Naive thymus-derived CD4-positive, alpha-beta T cell (primary cell): ENCODE results near the gene PRPF39. TPM values are rescaled to one million over a fixed set of nuclear protein-coding genes. Genes with fewer than 3 reads are reported as not detected.
"Not testable (repeated sequence)": the region's sequence is repeated elsewhere in the genome, so short reads cannot be mapped to it uniquely, and the experiment has no call there.

Experiments
- ATAC-seq: fragments of 150-1000 bp; cut with Tn5 transposase; 2 replicates; pipeline ENCODE4 v1.10.0; 2021; ENCODE audit warnings: mild to moderate bottlenecking, moderate library complexity
- CTCF ChIA-PET: fragments of 350-600 bp; sonication (Branson Sonifier 250); formaldehyde crosslinking; loops from one replicate; lab custom pipeline; 2021; ENCODE audit warnings: antibody characterized with exemption; lab: Charles Lee
- POLR2A ChIA-PET: fragments of 350-600 bp; sonication (Branson Sonifier 250); formaldehyde crosslinking; loops from one replicate; lab custom pipeline; 2021; ENCODE audit warnings: antibody characterized with exemption, inconsistent platforms; lab: Charles Lee
- DNase-seq, 9 donors: peaks; one replicate each; pipeline versions ENCODE4 v3.0.0 to v3.0.0-alpha.2; 2020 to 2022; ENCODE audit warnings: mixed read lengths in 1 of 9
- H3K27ac ChIP-seq: one replicate; pipeline ENCODE4 v1.7.0; 2013; ENCODE audit warnings: mild to moderate bottlenecking, low read depth, low read length, moderate library complexity
- H3K27me3 ChIP-seq, 2 donors: one replicate each; pipeline ENCODE4 v1.7.0; 2013; ENCODE audit warnings: low read length in 2 of 2, mild to moderate bottlenecking in 2 of 2, moderate library complexity in 2 of 2; ENCODE audit not compliant: control insufficient read depth in 2 of 2, insufficient read depth in 2 of 2
- H3K36me3 ChIP-seq, 3 experiments: 1 replicate in 2 of 3; 2 replicates in 1 of 3; pipeline ENCODE4 v1.7.0; 2013; ENCODE audit warnings: low read length in 3 of 3, mild to moderate bottlenecking in 3 of 3, moderate library complexity in 1 of 3; ENCODE audit not compliant: insufficient read depth in 3 of 3, control insufficient read depth in 2 of 3
- H3K4me1 ChIP-seq, 2 donors: one replicate each; pipeline ENCODE4 v1.7.0; 2013; ENCODE audit warnings: low read length in 2 of 2, mild to moderate bottlenecking in 2 of 2, moderate library complexity in 1 of 2; ENCODE audit not compliant: control insufficient read depth in 2 of 2, insufficient read depth in 2 of 2
- H3K4me3 ChIP-seq: 2 replicates; pipeline ENCODE4 v1.7.0; 2013; ENCODE audit warnings: mild to moderate bottlenecking, low read length
- H3K9me3 ChIP-seq, 3 experiments: 1 replicate in 2 of 3; 2 replicates in 1 of 3; pipeline ENCODE4 v1.7.0; 2013; ENCODE audit warnings: low read length in 3 of 3; ENCODE audit not compliant: control insufficient read depth in 2 of 3
- H3K27ac Mint-ChIP-seq, 9 donors: one replicate each; pipeline ENCODE4 v1.8.0; 2020 to 2022; ENCODE audit warnings: mixed read lengths in 9 of 9, mild to moderate bottlenecking in 8 of 9, moderate library complexity in 5 of 9, inconsistent platforms in 2 of 9
- H3K27me3 Mint-ChIP-seq, 5 donors: one replicate each; pipeline ENCODE4 v1.8.0; 2021 to 2022; ENCODE audit warnings: mixed read lengths in 5 of 5, mild to moderate bottlenecking in 1 of 5
- H3K36me3 Mint-ChIP-seq, 5 donors: one replicate each; pipeline ENCODE4 v1.8.0; 2020 to 2022; ENCODE audit warnings: mixed read lengths in 5 of 5, mild to moderate bottlenecking in 3 of 5, inconsistent platforms in 1 of 5
- H3K4me1 Mint-ChIP-seq, 7 donors: one replicate each; pipeline ENCODE4 v1.8.0; 2020 to 2022; ENCODE audit warnings: mixed read lengths in 7 of 7, mild to moderate bottlenecking in 3 of 7, inconsistent platforms in 1 of 7
- H3K4me3 Mint-ChIP-seq, 10 donors: one replicate each; pipeline ENCODE4 v1.8.0; 2020 to 2022; ENCODE audit warnings: mild to moderate bottlenecking in 10 of 10, mixed read lengths in 10 of 10, moderate library complexity in 6 of 10, inconsistent platforms in 2 of 10
- H3K9me3 Mint-ChIP-seq, 11 donors: one replicate each; pipeline ENCODE4 v1.8.0; 2020 to 2022; ENCODE audit warnings: mixed read lengths in 11 of 11, mild to moderate bottlenecking in 4 of 11, inconsistent platforms in 1 of 11, moderate library complexity in 1 of 11
- intact Hi-C, 2 donors: fragments of 100-400 bp; cut with micrococcal nuclease; formaldehyde crosslinking; loops; one replicate each; pipeline ENCODE4 v1.15.1; 2023
- polyA plus RNA-seq, 2 donors: library from polyadenylated mRNA; unstranded; fragments of 300-500 nt; fragmentation: Illumina TruSeq; gene quantifications; one replicate each; pipeline ENCODE4 v1.2.3, GENCODE V29; 2021
- total RNA-seq, 6 experiments: library from RNA in 5 of 6; stranded (reverse) in 5 of 6; gene quantifications; 1 replicate in 5 of 6; 2 replicates in 1 of 6; pipeline ENCODE4 v1.2.3 and lab custom pipeline; 2021 to 2026

PRPF39 gene
- total and polyA plus RNA-seq, 7 experiments from 2014 or later, result 10.5 to 81.8 (median 53.9) TPM

GRCh38 chr14:45078323-45078722, 5.6 kb upstream of the PRPF39 start:
- no peak for ATAC-seq
- H3K4me3 Mint-ChIP-seq, result no peak overlapping the region
- H3K27me3 Mint-ChIP-seq, result no peaks in the 10 kb centered on the region
- Histone ChIP-seq H3K4me1 (peaks cover 1 to 2% of the 10 kb centered on the region in 2 donors), H3K9me3 (no peaks in the 10 kb centered on the region), H3K27ac (no peak overlapping the region), H3K4me3 (no peak overlapping the region), H3K36me3 (no peaks in the 10 kb centered on the region), H3K27me3 (no peaks in the 10 kb centered on the region)
- H3K27ac Mint-ChIP-seq, result peak overlapping the region in 1 of 9 donors; percentile 54
- no peaks in the 10 kb centered on the region for H3K36me3 Mint-ChIP-seq
- no peak for DNase-seq
- CTCF ChIA-PET, result no interaction called here
- intact Hi-C loops, result no loop called here
- H3K9me3 Mint-ChIP-seq, result no peaks in the 10 kb centered on the region
- peaks cover 0 to 10% (median 8%) of the 10 kb centered on the region in 7 donors for H3K4me1 Mint-ChIP-seq
- POLR2A ChIA-PET, result no interaction called here

GRCh38 chr14:45080416-45080968, 3.4 kb upstream of the PRPF39 start:
- POLR2A ChIA-PET, H3K4me3 ChIP-seq: not testable (repeated sequence)
- H3K4me1 Mint-ChIP-seq, result peaks cover 8 to 28% (median 20%) of the 10 kb centered on the region in 7 donors

DNA sequence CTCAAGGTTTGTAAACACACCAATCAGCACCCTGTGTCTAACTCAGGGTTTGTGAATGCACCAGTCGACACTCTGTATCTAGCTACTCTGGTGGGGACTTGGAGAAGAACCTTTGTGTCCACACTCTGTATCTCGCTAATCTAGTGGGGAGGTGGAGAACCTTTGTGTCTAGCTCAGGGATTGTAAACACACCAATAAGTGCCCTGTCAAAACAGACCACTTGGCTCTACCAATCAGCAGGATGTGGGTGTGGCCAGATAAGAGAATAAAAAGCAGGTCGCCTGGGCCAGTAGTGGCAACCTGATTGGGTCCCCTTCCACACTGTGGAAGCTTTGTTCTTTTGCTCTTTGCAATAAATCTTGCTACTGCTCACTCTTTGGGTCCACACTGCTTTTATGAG, 2.8 kb upstream of the PRPF39 start:
- H3K27ac Mint-ChIP-seq, H3K27me3 Mint-ChIP-seq, POLR2A ChIA-PET, H3K4me3 Mint-ChIP-seq, H3K27ac ChIP-seq, H3K9me3 Mint-ChIP-seq, H3K36me3 Mint-ChIP-seq, DNase-seq, CTCF ChIA-PET, ATAC-seq, H3K36me3 ChIP-seq, H3K27me3 ChIP-seq, intact Hi-C loops, H3K9me3 ChIP-seq, H3K4me3 ChIP-seq: not testable (repeated sequence)
- H3K4me1 ChIP-seq, result peaks cover 15 to 17% of the 10 kb centered on the region in 2 donors
- peaks cover 12 to 34% (median 25%) of the 10 kb centered on the region in 7 donors for H3K4me1 Mint-ChIP-seq

More at GRCh38 chr14:45080416-45080968, 3.4 kb upstream of the PRPF39 start:
- H3K27me3 Mint-ChIP-seq, ATAC-seq, DNase-seq, H3K9me3 Mint-ChIP-seq, H3K27ac ChIP-seq, H3K36me3 ChIP-seq, intact Hi-C loops, H3K4me3 Mint-ChIP-seq, H3K36me3 Mint-ChIP-seq, H3K27ac Mint-ChIP-seq, H3K27me3 ChIP-seq, H3K9me3 ChIP-seq, CTCF ChIA-PET: not testable (repeated sequence)
- peaks cover 11% of the 10 kb centered on the region in 2 donors for H3K4me1 ChIP-seq

- H3K36me3 ChIP-seq, result peaks cover 0 to 3% (median 0%) of the 10 kb centered on the region in 3 experiments
- Mint-ChIP-seq H3K27ac (peak overlapping the region in 4 of 9 donors; percentile 17 to 93 (median 92)), H3K36me3 (peaks cover 0 to 5% (median 0%) of the 10 kb centered on the region in 5 donors), H3K4me1 (peaks cover 25 to 47% (median 38%) of the 10 kb centered on the region in 7 donors), H3K27me3 (no peaks in the 10 kb centered on the region), H3K4me3 (peak overlapping the region in 7 of 10 donors; percentile 2 to 95 (median 40)), H3K9me3 (no peaks in the 10 kb centered on the region)
- H3K4me1 ChIP-seq, result peaks cover 15 to 27% of the 10 kb centered on the region in 2 donors
- ChIA-PET POLR2A (no interaction called here), CTCF (no interaction called here)
- ATAC-seq, result no peak
- H3K27ac ChIP-seq, result no peak overlapping the region
- H3K4me3 ChIP-seq, result no peak overlapping the region
- no peaks in the 10 kb centered on the region for H3K27me3 ChIP-seq
- H3K9me3 ChIP-seq, result no peaks in the 10 kb centered on the region
- intact Hi-C loops, result no loop called here
- no peak for DNase-seq
These were observed 1.5 kb upstream of the PRPF39 start for GRCh38 chr14:45082420-45082819.

GRCh38 chr14:45083617-45083975, 320 bp upstream of the PRPF39 start:
- Histone ChIP-seq H3K4me3 (peak overlapping the region; percentile 86), H3K9me3 (no peaks in the 10 kb centered on the region), H3K27ac (peak overlapping the region; percentile 84), H3K4me1 (peaks cover 21 to 36% of the 10 kb centered on the region in 2 donors), H3K36me3 (peaks cover 0 to 3% (median 0%) of the 10 kb centered on the region in 3 experiments), H3K27me3 (no peaks in the 10 kb centered on the region)
- H3K4me1 Mint-ChIP-seq, result peaks cover 35 to 57% (median 46%) of the 10 kb centered on the region in 7 donors
- ChIA-PET POLR2A (interaction anchor here (0.6 to 2.3 kb wide), 5 partner anchors 12 to 170 kb away, joined by 3 to 11 read pairs (median 4); partner anchors contain the start of genes FANCM, FKBP3, MIS18BP1 and TOGARAM1), CTCF (no interaction called here)
- no peak for DNase-seq
- no peaks in the 10 kb centered on the region for H3K9me3 Mint-ChIP-seq
- peaks cover 0 to 5% (median 0%) of the 10 kb centered on the region in 5 donors for H3K36me3 Mint-ChIP-seq
- H3K27me3 Mint-ChIP-seq, result no peaks in the 10 kb centered on the region
- peak overlapping the region; percentile 68 to 96 (median 90) for H3K27ac Mint-ChIP-seq
- intact Hi-C loops, result loop anchor here in 1 of 2 donors (1.0 kb wide), 1 partner anchor 170 kb away; the partner anchor contains the start of gene MIS18BP1
- peak overlapping the region; percentile 79 to 97 (median 95) for H3K4me3 Mint-ChIP-seq
- no peak for ATAC-seq

DNA sequence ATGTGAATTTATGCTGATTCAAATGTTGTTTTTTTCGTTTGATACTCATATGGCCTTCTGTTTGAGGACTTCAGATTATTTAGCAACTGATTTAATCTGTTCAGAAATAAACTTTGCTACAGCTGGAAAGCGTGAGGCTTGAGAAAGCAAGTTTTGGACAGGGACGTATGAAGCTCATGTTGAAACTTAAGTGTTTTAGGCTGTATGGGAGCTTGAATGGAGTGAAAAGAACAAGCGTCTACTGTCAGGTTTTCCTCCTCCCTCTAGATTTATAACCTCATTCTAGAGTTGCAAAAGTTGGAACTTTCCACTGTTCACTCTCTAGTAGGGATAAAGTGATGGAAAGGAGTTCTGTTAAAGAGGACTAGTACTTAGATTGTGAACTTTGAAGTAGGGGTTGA, 1.0 kb downstream of the PRPF39 start:
- CTCF ChIA-PET, result no interaction called here

More for the DNA sequence above, 1.0 kb downstream of the PRPF39 start:
- POLR2A ChIA-PET, result interaction anchor here (0.6 to 2.3 kb wide), 3 partner anchors 50 to 186 kb away, joined by 3 to 11 read pairs (median 6); partner anchors contain the start of genes FANCM, FKBP3 and TOGARAM1
- no peaks in the 10 kb centered on the region for H3K9me3 Mint-ChIP-seq
- H3K4me1 ChIP-seq, result peaks cover 21 to 42% of the 10 kb centered on the region in 2 donors
- H3K27me3 ChIP-seq, result no peaks in the 10 kb centered on the region
- H3K4me3 ChIP-seq, result peak overlapping the region; percentile 86
- no peaks in the 10 kb centered on the region for H3K9me3 ChIP-seq
- H3K4me1 Mint-ChIP-seq, result peaks cover 38 to 71% (median 58%) of the 10 kb centered on the region in 7 donors
- H3K27me3 Mint-ChIP-seq, result no peaks in the 10 kb centered on the region
- ATAC-seq, result no peak
- H3K36me3 Mint-ChIP-seq, result peaks cover 0 to 5% (median 0%) of the 10 kb centered on the region in 5 donors
- peaks cover 0 to 3% (median 0%) of the 10 kb centered on the region in 3 experiments for H3K36me3 ChIP-seq
- H3K27ac ChIP-seq, result peak overlapping the region; percentile 84
- H3K4me3 Mint-ChIP-seq, result peak overlapping the region; percentile 94 to 97 (median 96)
- peak overlapping the region; percentile 8 to 98 (median 90) for H3K27ac Mint-ChIP-seq
- intact Hi-C loops, result loop anchor here (1.0 to 2.0 kb wide), 6 partner anchors 7 to 188 kb away; partner anchors contain the start of genes FKBP3 (in 2 of the 2), TOGARAM1 (in 2 of the 2) and MIS18BP1 (in 1 of the 2)
- no peak for DNase-seq
